Loucy (cell line): ENCODE results near the gene TBX21.

Source experiments
- EZH2phosphoT487 ChIP-seq: fragments of 200-600 bp; IDR thresholded peaks from 2 replicates; pipeline ENCODE4 v1.6.1; 2018; ENCODE audit warnings: antibody characterized with exemption, mild to moderate bottlenecking, moderate library complexity, borderline replicate concordance
- TF ChIP-seq, protein P1 (sequence below): fragments of 200-600 bp; sonication (generic); conservative IDR thresholded peaks from 2 replicates; pipeline ENCODE4 v1.5.1; 2014; ENCODE audit warnings: mild to moderate bottlenecking, antibody characterized with exemption, low read length

DNA sequence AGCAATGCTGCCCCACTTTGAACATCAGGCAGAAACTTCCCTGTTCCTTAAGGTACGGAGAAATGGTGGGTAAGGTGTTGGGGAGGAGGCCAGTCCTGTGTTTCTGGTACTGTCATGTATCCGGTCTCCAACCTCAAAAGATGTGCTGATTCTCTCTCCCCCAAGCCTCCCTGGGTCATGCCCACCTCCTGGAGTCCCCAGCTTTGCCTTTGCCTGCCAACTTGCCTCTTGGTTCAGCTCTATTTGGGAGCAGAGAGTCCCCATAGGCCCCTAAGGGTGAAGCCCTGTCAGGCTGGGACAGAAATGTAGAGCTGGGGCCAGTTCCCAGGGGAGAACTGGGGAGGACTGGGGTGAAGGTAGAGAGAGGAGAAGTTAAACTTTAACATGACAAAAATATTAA lies 1.6 kb upstream of the TBX21 start:
- TF ChIP-seq, protein P1, sequence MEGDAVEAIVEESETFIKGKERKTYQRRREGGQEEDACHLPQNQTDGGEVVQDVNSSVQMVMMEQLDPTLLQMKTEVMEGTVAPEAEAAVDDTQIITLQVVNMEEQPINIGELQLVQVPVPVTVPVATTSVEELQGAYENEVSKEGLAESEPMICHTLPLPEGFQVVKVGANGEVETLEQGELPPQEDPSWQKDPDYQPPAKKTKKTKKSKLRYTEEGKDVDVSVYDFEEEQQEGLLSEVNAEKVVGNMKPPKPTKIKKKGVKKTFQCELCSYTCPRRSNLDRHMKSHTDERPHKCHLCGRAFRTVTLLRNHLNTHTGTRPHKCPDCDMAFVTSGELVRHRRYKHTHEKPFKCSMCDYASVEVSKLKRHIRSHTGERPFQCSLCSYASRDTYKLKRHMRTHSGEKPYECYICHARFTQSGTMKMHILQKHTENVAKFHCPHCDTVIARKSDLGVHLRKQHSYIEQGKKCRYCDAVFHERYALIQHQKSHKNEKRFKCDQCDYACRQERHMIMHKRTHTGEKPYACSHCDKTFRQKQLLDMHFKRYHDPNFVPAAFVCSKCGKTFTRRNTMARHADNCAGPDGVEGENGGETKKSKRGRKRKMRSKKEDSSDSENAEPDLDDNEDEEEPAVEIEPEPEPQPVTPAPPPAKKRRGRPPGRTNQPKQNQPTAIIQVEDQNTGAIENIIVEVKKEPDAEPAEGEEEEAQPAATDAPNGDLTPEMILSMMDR, result no peak
- TF ChIP-seq EZH2phosphoT487, result no peak
